ENCODE results near the gene NDRG2.

- TF ChIP-seq POLR2A (IDR thresholded peaks at IDR 0.05) (no peak), CTCF (IDR thresholded peaks at IDR 0.05) (no peak)
Measured at GRCh38 chr14:21055432-21056117, 30.7 kb upstream of the NDRG2 start.
